A204.1 (cell line): Measurements from ENCODE around the gene CPE.
"Not testable (repeated sequence)": the region's sequence is repeated elsewhere in the genome, so short reads cannot be mapped to it uniquely, and the experiment has no call there.

ENCODE experiments used
- FAIRE-seq: peaks from 2 replicates; lab custom pipeline; 2012; peaks lifted over from hg19 to GRCh38; lab: Jason Lieb, UNC

The CPE gene

DNA sequence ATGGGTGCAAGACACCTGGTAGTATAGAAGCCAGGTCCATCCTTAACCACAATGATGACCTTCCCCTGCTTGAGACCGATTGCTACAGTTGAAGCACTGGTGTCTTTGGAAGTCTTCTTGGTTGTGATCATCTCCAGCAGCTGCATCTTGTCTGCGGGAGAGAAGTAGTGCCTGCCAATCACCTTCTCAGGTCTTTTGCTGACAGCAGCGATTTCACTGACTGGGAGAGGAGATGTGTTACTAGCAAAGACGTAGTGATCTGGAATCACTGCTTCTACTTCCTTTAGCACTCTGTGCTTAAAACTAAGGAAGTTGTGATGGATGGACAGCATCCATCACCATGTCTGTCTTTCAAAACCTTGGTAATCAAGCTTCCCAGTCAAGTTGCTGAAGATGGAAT lies 25.9 kb downstream of the CPE start:
- no peak for FAIRE-seq

DNA sequence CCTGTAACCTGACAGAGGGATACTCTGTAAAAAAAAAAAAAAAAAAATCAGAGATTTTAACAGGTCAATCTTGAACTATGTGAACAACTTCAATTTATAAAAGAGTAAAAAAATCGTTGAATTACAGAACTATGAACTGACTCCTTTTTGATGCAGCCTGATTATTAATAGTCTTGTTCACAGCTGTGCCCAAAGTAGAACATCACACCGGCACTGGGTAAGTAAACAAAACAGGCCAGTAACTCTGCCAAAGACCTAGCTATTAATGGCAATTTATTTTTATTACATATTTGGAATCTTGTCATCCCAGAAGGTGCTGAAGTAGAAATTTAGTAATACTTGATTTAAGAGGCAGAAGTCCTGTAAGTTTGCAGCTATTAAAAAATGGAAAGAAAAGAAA lies 31.4 kb downstream of the CPE start:
- FAIRE-seq = no peak

DNA sequence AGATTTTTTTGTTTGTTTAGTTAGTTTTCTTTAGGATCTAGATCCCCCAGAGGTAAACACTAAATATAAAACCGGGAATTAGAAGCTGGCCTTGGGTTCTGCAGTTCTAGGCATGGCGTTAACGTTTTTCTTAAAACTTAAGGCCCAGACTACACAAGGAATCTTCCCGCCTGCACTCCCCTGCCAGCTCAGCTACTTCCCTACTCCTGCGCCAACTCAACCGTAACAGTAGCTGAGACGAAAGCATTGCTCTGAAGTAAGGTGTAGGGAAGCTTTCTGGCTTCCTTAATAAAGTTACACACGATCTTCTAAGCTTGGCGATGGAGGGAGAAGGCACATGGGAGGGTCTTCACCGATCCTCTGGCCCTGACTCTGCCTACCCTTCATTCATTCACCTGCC lies 37.1 kb downstream of the CPE start:
- no peak for FAIRE-seq

DNA sequence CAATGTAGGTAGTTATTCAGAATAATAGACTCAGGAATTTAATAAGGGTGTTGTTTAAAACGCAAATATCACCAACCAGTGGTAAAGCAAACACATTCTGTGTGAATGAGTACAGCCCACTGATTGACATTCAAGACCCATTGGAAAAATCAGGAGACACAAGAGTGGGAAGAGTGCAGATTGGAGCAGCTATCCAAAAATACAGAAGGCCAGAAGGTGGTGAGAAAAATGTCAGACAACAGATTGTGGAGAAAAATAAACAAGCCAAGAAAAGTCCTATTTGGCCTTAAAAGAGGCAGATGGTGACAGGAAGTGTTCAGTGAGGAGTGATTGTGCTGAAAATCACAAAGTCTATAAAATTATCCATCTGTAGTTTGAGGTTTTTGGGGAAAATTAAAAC lies 39.3 kb downstream of the CPE start:
- no peak for FAIRE-seq

DNA sequence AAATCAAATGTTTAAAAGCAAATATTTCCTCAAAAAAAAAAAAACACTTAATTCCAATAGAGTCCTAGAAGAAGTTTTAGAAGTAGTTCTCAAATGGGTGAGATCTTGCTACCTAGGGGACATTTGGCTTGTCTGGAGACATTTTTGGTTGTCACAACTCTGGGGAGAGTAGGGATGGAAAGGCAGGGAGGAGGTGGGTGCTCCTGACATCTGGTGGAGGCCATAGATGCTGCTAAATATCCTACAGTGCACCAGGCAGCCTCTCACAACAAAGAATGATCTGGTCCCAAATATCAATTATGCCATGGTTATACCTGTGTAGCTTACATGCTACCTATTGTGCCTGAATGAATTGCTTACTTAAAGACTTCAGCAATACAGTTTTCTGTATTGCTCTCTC lies 46.8 kb downstream of the CPE start:
- no peak for FAIRE-seq

DNA sequence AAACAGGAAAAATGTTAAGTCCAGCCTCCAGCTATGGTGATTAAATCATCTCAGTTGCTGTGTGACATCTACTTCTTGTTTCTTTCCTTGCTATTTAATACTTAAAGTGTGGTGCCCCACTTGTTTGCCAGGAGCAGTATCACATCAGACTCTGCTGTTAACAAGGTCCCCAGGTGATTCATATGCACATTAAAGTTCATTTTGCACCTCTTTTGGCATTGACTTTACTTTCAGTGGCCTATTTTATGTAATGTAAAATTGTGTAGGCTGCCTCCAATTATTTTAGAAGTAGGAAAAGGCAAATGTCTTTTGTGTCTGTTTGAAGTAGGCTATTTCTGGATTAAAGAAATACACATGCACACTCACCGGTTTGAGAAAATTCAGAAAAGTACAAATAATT lies 47.5 kb downstream of the CPE start:
- FAIRE-seq = no peak

DNA sequence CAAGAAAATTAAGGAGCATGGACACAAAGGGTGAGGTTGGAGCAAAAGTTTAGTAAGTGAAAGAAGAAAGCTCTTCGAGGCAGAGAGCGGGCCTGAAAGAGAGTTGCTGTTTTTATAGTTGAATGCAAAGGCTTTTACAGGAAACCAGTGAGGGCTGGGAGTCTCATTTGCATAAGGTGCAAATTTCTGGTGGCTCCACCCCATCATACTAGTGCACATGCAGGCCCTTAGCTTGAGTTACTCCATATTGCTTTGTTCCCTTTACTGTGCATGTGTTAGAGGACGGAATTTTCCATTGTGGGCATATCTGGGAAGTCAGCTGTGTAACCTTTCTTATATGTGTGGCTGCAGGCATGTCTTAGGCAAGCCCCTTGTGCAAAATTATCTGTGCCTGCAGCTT lies 48.0 kb downstream of the CPE start:
- no peak for FAIRE-seq

DNA sequence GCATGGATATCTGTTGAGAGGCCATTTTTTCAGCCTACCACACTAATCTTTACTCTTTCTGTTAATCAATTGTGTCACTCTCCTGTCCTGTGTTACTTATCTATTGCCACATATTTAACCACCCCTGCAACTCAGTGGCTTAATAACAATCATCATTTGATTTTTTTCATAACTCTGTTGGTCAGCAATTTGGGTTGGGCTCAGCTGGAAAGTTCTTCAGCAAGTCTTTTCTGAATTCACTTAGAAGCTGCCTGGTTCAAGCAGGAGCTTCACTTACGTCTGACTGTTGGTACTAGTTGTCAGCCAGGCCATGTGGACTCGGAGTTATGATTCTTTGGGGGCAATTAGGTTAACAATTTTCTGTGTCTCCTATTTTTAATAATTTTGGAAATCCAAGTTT lies 50.1 kb downstream of the CPE start:
- FAIRE-seq = no peak

DNA sequence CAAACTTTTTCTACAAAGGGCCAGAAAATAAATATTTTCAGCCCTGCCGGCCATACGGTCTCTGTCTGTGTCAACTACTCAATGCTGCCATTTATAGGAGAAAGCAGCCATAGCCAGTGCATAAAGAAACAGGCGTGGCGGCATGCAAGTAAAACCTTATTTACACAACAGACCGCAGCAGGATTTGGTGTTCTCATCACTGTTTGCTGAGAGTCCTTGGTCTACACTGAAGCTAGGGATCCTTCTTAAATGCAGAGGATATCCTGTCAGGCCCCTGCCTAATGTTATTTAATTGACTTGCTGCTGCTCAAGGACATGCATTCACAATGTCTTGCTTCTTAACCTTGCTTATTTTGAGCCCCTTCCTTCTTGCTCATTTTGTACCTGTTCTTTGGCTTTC lies 54.7 kb downstream of the CPE start:
- FAIRE-seq = no peak

DNA sequence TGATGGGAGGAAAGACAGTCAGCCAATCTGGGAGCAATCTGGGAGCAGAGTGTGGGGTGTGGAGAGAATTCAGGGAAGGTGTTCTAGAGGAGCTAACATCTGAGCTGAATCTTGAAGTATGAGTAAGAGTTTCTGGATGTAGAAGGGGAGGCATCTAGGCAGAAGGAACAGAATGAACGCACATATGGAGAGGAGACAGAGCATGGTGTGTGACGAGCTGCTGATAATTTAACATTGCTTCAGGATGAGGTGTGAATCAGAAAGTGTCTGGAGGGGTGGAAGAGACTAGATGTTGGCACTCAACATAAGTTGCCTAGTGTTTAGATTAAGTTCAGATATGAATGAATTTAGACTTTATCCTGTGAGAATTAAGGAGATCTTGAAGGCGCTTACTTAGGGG lies 58.9 kb downstream of the CPE start:
- FAIRE-seq = no peak

DNA sequence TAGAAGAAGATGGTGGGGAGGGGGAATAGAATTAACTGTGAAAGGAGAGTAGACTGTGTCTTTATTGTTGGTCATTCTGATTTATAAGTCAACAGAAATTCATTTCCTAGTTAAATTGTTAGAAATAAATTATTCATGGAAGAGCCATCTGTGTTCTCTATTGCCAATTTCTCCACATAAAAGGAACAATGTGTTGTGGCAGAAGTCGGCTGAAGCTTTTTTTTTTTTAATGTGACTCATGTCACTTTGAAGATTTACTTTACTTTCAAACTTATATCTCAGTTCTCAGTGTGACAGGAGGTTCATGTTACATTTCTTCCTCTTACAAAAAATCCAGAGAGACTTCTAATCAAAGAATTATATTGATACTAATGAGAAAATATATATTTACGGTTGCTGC lies 60.5 kb downstream of the CPE start:
- FAIRE-seq = no peak

DNA sequence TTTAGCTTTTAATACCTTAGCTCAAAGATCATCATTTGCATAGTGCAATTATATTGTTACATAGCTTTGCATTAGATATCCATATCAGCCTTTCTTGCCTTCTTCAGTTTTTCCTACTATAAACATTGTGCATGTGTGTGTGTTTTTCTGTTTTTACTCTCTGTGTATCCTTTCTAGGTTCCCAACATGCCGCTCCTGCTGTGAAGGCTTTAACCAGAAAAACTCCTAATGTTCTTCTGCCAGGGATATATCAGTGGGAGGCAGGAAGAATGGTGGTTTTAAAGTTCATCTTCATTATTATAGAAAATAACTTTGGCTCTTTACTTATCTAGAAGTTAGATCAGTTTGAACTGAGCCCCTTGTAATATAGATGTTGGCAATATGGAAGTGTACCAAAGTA lies 61.2 kb downstream of the CPE start:
- FAIRE-seq = no peak

DNA sequence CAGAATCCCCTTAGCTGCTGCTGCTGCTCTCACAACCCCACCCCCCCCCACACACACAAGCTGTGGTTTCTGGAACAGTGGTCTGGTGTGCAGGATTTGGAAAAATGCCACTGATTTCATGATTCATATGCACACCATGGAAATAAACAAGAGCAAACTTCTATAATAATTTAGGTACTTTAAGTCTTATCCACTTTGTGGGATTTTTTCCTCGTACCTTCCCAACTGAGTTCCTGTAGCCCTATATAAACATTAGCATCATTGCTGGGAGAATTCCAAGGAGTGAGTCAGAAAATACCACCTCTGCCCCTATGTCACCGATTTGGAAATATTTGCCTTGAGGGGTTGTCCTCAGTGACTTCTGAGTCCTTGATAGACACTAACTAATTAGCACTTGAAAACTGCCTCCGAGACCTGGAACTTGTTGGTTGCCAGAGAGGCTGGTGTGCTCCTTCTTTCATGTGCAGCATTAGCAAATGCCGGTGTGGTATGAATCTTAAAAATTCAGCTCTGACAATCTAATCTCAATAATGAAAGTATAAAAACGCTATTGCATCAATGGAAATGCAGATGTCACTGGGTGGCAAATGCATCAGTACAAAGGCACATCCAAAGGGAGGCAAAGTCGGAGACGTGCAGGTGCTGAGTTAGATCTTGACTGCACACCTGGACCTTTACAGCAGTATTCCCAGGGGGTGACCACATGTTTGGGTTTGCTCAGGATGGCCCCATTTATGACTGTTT lies 61.8 kb downstream of the CPE start:
- no peak for FAIRE-seq

DNA sequence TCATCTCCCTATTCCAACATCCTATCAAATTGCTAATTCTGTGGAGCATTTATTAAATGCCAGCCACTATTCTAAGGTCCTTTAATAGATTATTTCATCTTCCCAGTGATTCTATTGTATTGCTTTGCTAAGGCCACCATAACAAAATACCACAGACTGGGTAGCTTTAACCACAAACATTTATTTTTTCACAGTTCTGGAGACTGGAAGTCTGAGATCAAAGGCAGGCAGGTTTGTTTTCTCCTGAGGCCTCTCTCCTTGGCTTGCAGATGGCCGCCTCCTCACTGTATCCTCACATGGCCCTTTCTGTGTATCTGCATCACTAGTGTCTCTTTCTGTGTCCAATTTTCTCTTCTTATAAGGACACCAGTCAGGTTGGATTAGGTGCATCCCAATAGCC lies 64.5 kb downstream of the CPE start:
- no peak for FAIRE-seq

DNA sequence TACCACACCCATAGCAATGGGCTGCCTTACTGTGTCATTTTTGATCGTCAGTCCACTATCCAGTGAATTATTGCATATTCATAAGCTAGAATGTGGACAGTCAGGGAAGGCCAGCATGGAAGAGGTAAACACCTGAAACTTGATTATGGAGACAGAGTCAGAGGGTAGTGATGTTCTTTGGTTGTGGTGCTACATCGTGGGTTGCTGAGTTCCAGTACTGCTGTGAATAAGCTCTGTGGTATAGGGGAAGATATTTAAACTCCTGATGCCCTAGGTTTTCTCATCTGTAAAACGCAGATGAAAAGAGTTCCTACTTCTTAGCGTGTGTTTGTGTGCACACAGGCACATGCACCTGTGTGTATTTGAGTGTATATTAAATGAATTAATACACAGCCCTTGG lies 69.9 kb downstream of the CPE start:
- no peak for FAIRE-seq

DNA sequence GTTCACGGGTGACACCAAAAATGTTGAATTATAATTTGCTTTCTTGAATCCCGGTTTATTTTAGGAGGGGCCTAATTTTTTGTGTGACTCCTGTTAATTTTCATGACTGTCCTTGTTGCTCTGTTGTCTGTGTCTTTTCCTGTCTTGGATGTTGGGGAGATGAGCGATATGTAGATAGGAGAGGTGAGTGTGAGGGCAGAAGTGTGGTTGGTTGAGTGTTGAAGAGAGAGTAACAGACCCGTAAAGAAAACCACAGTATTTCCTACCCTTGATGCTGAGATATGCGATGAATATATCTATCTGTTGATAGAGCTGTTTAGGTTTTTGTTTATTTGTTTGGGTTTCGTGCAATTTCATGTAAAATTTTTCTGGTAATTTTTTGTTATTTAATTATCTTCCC lies 70.5 kb downstream of the CPE start:
- no peak for FAIRE-seq

DNA sequence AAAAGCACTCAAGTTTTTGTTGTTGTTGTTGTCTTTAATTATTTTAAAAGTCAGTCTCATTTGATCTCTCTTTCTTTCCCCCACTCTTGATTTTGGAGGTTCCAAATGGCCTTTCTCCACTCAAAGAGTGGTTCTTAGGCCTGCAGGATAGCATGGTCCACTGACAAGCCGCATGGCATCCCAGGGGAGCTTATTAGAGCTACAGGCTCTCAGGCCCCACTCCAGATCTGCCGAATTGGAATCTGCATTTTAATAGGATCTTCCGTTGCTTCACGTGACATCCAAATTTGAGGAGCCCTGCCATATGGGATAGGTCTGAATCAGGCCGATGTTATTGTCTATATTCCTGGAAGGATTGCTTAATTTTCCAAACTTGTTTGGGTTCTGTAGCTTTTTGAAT lies 72.1 kb downstream of the CPE start:
- no peak for FAIRE-seq

DNA sequence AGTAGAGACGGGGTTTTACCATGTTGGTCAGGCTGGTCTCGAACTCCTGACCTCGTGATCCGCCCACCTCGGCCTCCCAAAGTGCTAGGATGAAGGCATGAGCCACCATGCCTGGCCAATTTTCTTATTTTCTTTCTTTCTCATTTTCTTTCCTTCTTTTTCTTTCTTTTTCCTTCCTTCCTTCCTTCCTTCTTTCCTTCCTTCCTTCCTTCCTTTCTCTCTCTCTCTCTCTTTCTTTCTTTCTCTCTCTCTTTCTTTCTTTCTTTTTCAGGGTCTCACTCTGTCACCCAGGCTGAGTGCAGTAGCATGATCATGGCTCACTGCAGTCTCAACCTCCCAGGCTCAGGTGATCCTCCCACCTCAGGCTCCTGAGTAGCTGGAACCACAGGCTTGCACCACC lies 74.3 kb downstream of the CPE start:
- not testable (repeated sequence) for FAIRE-seq

DNA sequence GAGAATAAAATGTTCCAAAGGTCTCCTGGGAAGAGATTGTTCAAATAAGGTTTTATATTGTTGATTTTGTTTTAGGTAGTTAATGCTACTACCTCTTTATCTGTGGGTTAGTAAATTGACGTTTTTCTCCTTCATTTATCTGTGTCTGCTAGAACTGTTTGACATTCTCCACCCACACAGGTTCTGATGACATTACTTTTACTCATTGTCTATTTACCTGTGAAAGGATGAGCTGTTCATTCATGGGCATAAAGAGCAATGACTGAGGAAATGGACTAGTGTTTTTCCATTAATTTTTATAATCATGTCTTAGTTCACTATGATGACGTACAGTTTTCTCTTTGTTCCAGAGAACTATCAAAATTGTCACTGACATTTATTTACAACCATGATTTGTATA lies 75.6 kb downstream of the CPE start:
- no peak for FAIRE-seq

DNA sequence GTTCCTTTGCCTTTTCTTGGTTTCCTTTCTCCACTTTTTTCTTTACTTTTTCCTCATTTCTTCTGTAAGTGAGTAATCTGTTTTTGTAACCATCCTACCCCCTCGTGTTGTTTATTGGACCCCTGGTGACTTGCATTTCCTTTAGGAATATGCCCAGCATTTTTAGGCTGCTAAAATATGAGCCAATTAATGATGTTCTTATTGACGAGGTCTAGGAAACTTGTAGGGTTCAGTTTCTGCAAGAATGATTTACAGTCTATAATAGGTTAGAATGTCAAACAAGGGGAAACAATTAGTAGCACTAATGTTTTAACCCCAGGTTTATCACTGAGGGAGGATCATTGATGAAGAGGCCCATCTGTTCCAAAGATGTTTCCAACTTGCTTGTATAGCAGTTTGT lies 79.0 kb downstream of the CPE start:
- no peak for FAIRE-seq

DNA sequence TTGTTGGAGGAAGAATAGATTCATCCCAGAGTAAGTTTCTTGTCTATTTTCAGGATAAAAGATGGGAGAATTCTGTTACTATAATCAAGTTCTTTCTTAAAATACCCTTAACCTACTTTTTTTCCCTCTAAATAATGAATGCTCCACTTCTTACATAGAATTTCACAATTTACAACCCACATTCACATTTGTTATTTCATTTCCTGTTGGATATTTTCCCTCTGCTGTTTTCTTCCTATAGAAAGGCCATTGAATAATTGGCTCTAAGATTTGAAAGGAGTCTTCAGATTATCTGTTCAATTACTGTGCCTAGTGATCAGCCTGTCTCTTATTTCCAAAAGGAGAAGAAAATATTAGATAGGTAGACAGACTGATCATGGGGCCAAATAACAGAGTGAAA lies 79.7 kb downstream of the CPE start:
- no peak for FAIRE-seq

DNA sequence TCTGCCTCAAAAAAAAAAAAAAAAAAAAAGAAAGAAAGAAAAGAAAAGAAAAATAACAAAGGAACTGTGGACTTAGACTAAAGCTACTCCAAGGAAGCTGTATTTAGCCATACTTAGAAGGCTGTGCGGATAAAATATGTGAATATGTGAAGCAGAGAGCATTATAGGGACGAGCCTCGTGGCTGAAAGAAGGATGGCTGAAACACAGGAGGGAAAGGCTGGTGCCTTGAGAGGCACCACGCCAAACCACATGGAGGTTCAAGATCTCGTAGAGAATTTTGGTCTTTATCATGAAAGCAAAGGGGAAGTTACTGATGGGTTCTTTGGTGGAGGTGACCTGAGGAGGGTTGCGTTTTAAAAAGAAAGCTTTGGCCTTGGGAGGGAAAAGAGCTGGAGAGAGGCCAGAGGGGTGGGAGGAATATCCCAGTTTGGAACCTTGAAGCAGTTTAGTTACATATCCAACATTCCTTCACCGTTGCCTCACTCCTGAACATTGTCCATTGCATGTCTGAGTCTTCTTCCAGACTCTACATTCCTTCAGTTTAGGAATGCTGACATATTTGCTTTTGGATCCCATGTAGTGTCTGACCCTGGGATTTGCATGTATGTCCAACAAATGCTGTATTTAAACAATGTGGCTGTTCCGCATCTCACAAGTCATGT lies 82.5 kb downstream of the CPE start:
- no peak for FAIRE-seq

DNA sequence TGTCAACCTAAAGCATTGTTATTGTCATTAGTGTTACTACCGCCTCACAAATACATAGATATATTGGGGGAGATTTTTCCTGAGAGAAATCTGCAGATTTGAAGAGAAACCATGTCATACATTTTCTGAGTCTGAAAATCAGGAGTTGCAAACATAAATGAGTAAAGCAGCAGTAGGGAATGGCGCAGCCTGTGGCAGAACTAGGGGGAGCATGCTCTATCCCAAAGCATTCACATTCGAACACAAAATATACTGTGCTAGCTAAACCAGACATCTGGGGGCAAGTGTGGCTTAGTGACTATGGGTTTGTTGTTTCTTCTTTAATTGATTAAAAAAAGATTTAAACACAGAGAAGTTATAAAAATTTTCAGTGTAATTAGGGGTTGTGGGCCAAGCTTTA lies 83.2 kb downstream of the CPE start:
- FAIRE-seq = no peak

DNA sequence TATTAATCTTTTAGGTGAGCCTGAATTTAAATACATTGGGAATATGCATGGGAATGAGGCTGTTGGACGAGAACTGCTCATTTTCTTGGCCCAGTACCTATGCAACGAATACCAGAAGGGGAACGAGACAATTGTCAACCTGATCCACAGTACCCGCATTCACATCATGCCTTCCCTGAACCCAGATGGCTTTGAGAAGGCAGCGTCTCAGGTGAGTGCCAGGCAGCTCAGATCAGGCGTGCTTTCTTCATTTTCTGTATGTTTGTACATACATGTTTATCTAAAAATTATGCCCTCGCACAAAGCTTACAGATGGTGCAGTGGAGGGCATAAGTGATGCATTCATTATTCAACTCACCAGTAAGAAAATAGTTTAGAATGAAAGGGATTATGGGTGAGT lies 85.6 kb downstream of the CPE start:
- no peak for FAIRE-seq
